Limb (tissue), 2 donors: ENCODE data around the gene ZNF592.

Experiments
- DNase-seq, 2 donors: peaks; one replicate each; pipeline ENCODE4 v3.0.0-alpha.2; 2016; ENCODE audit errors: extremely low spot score in 2 of 2

Gene ZNF592

GRCh38 chr15:84855765-84856164 is 107.4 kb downstream of the ZNF592 start:
- no peak for DNase-seq
